ENCODE results near the gene TECPR1. TPM values are rescaled to one million over a fixed set of nuclear protein-coding genes. Genes with fewer than 3 reads are reported as not detected.
A peak's percentile ranks its signal among the peaks of the same experiment; 100 is the strongest.

TECPR1 gene
- total and polyA plus RNA-seq, 2 of the 8 experiments (the other 6 are each of a cell fraction or from before 2014, with no cell fraction given), result 1.3 to 11.1 TPM

GRCh38 chr7:98294798-98295382 lies 42.9 kb upstream of the TECPR1 start:
- no peak overlapping the region for H3K4ac ChIP-seq (replicated peaks; ENCODE audit: insufficient read length, low read depth, low read length)
- no peak overlapping the region for H2AK5ac ChIP-seq (ENCODE audit: low read depth, low read length)
- no peaks in the 10 kb centered on the region for H3K9me3 ChIP-seq (ENCODE audit: insufficient read depth in 2 of 2, low read depth in 1 of 2, low read length in 1 of 2)
- peaks cover 0 to under 1% of the 10 kb centered on the region in 2 experiments; a peak in 1 of 4 replicates for H3K79me2 ChIP-seq (ENCODE audit: control insufficient read depth in 1 of 2, insufficient read depth in 2 of 2, low read length in 2 of 2)
- no peaks in the 10 kb centered on the region for H3K79me1 ChIP-seq (ENCODE audit: low read depth, low read length)
- FAIRE-seq, result no peak
- H3K23me2 ChIP-seq (ENCODE audit: low read depth, low read length), result no peaks in the 10 kb centered on the region
- peak; percentile 70 to 91 for DNase-seq (ENCODE audit: low read depth in 1 of 2, low spot score in 2 of 2)
- ChIA-PET POLR2A (ENCODE audit: partially characterized antibody) (interaction anchor here (1.4 to 1.8 kb wide), 3 partner anchors 11 to 106 kb away, joined by 5 to 7 read pairs (median 7); partner anchors contain the start of gene BAIAP2L1), CTCF (ENCODE audit: partially characterized antibody) (interaction anchor here (0.6 to 8.1 kb wide), 21 partner anchors 10 to 546 kb away, joined by 3 to 57 read pairs (median 4); partner anchors contain the start of gene BAIAP2L1)
- H2BK120ac ChIP-seq (replicated peaks; ENCODE audit: low read depth, low read length), result no peak overlapping the region
- peaks cover 0 to 10% (median 3%) of the 10 kb centered on the region in 4 experiments; a peak in 5 of 7 replicates for H3K4me1 ChIP-seq (replicated peaks in 1 of 4; ENCODE audit: control insufficient read depth in 3 of 4, insufficient read depth in 4 of 4, low read length in 3 of 4)
- no peak overlapping the region for H3K4me2 ChIP-seq (ENCODE audit: insufficient read depth in 1 of 2, low read depth in 2 of 2, low read length in 2 of 2)
- no peak overlapping the region for H2BK5ac ChIP-seq (ENCODE audit: low read depth, low read length)
- H3K9ac ChIP-seq (replicated peaks in 1 of 4; ENCODE audit: extremely low read depth in 1 of 4, low read depth in 3 of 4, low read length in 3 of 4), result no peak overlapping the region
- no peak overlapping the region for H4K91ac ChIP-seq (replicated peaks; ENCODE audit: insufficient read length, low read length)
- H3K36me3 ChIP-seq (ENCODE audit: control insufficient read depth in 2 of 4, insufficient read depth in 4 of 4, low read length in 3 of 4), result peaks cover 7 to 20% (median 12%) of the 10 kb centered on the region in 4 experiments; a peak in 7 of 8 replicates
- no peak overlapping the region for H3K27ac ChIP-seq (ENCODE audit: low read depth, low read length)
- no peak overlapping the region for H3K23ac ChIP-seq (ENCODE audit: insufficient read length)
- H2BK12ac ChIP-seq (ENCODE audit: low read depth, low read length), result no peak overlapping the region
- no peak overlapping the region for H4K5ac ChIP-seq (ENCODE audit: insufficient read length, low read depth, low read length)
- H3K56ac ChIP-seq (replicated peaks; ENCODE audit: insufficient read length, low read depth, low read length), result no peak overlapping the region
- H3K27me3 ChIP-seq (replicated peaks in 1 of 4; ENCODE audit: control insufficient read depth in 3 of 4, extremely low read depth in 1 of 4, insufficient read depth in 3 of 4, low read length in 3 of 4), result no peaks in the 10 kb centered on the region
- H3K14ac ChIP-seq (ENCODE audit: insufficient read length), result no peak overlapping the region
- H2AFZ ChIP-seq (ENCODE audit: low read length), result no peak overlapping the region
- H3K18ac ChIP-seq (ENCODE audit: extremely low read depth, low read length), result no peak overlapping the region
- 45% methylated on average over 14 of the region's 14 CpGs; no CpG with 5 or more reads in 1 of the 2 experiments for WGBS, 2 experiments (ENCODE audit: extremely low coverage in 1 of 2, insufficient coverage in 1 of 2, insufficient read length in 1 of 2, insufficient replicate concordance in 2 of 2, low coverage in 1 of 2, low lambda C conversion rate in 2 of 2, missing lambda C conversion rate in 1 of 2)
- H2BK15ac ChIP-seq (ENCODE audit: low read length), result no peak overlapping the region
- peaks cover 16 to 22% of the 10 kb centered on the region in 2 experiments for H4K20me1 ChIP-seq (replicated peaks in 1 of 2; ENCODE audit: control insufficient read depth in 1 of 2, insufficient read depth in 2 of 2, low read length in 2 of 2)
- no peak overlapping the region; the same call in 1 of the 2 replicates for H4K8ac ChIP-seq (ENCODE audit: extremely low read depth, insufficient read depth, low read length)
- no peak overlapping the region for H3K4me3 ChIP-seq (ENCODE audit: extremely low read depth in 1 of 4, insufficient read depth in 2 of 4, low read depth in 3 of 4, low read length in 4 of 4)
- H2BK20ac ChIP-seq (ENCODE audit: low read length), result no peak overlapping the region
- 0 out of 2 replicates have a peak, but pooled peaks have one; percentile 14 for TF ChIP-seq CHD2 (IDR thresholded peaks at IDR 0.05; ENCODE audit: low read length)
- no peak for TF ChIP-seq RBBP5 (IDR thresholded peaks at IDR 0.05; ENCODE audit: borderline replicate concordance, low read depth, low read length)
- TF ChIP-seq NANOG (IDR thresholded peaks at IDR 0.05; ENCODE audit: insufficient read depth, low read depth, low read length, poor library complexity, severe bottlenecking), result no peak
- TF ChIP-seq NRF1 (IDR thresholded peaks at IDR 0.05; ENCODE audit: low read depth, low read length), result no peak
- no peak; the same call in 1 of the 2 replicates for TF ChIP-seq POU5F1 (IDR thresholded peaks at IDR 0.05; ENCODE audit: low read depth, low read length)
- TF ChIP-seq RAD21 (IDR thresholded peaks at IDR 0.05 in 1 of 2, conservative IDR thresholded peaks at IDR 0.05 in 1 of 2; ENCODE audit: low read depth in 2 of 2, low read length in 2 of 2), result peak; percentile 92 to 95
- 0 out of 3 replicates have a peak, but pooled peaks of 1 of the 2 experiments have one; percentile 34 for TF ChIP-seq POLR2A (IDR thresholded peaks at IDR 0.05; ENCODE audit: control extremely low read depth in 1 of 2, low read depth in 2 of 2, low read length in 2 of 2)
- TF ChIP-seq JUN (IDR thresholded peaks at IDR 0.05; ENCODE audit: low read depth, low read length), result no peak
- no peak for TF ChIP-seq CBX5 (IDR thresholded peaks at IDR 0.05; ENCODE audit: low read depth, low read length)
- no peak for TF ChIP-seq ASH2L (IDR thresholded peaks at IDR 0.05; ENCODE audit: low read length)
- TF ChIP-seq, protein P1, sequence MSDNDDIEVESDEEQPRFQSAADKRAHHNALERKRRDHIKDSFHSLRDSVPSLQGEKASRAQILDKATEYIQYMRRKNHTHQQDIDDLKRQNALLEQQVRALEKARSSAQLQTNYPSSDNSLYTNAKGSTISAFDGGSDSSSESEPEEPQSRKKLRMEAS (IDR thresholded peaks at IDR 0.05), result peak; percentile 32; the same call in 1 of the 2 replicates
- TF ChIP-seq TCF12 (IDR thresholded peaks at IDR 0.05; ENCODE audit: low read depth, low read length), result no peak
